Mesendoderm (in vitro differentiated cells): ENCODE results near the gene KCNH2.
A peak's percentile ranks its signal among the peaks of the same experiment; 100 is the strongest.

ENCODE experiments used
- DNase-seq: peaks from one replicate; pipeline ENCODE4 v3.0.0; 2013
- H2AK5ac ChIP-seq: 2 replicates; pipeline ENCODE4 v1.6.1; 2013; ENCODE audit warnings: low read length, inconsistent platforms
- H2BK120ac ChIP-seq: 2 replicates; pipeline ENCODE4 v1.6.1; 2013; ENCODE audit warnings: low read depth, mild to moderate bottlenecking, low read length, moderate library complexity, mixed read lengths
- H2BK15ac ChIP-seq: replicated peaks from 2 replicates; pipeline ENCODE4 v1.6.1; 2013; ENCODE audit warnings: low read depth, mild to moderate bottlenecking, moderate library complexity
- H2BK5ac ChIP-seq: 2 replicates; pipeline ENCODE4 v1.6.1; 2013; ENCODE audit warnings: low read length, inconsistent platforms
- H3K18ac ChIP-seq: 2 replicates; pipeline ENCODE4 v1.6.1; 2013; ENCODE audit warnings: mild to moderate bottlenecking, low read length, mixed read lengths
- H3K23ac ChIP-seq: one replicate; pipeline ENCODE4 v1.6.1; 2013; ENCODE audit warnings: low read length
- H3K27ac ChIP-seq: 2 replicates; pipeline ENCODE4 v1.5.1; 2013; ENCODE audit warnings: low read depth, mild to moderate bottlenecking, inconsistent platforms, low read length, moderate library complexity
- H3K27me3 ChIP-seq: 2 replicates; pipeline ENCODE4 v1.6.1; 2013; ENCODE audit warnings: low read length, control low read depth, mild to moderate bottlenecking, inconsistent platforms; ENCODE audit not compliant: insufficient read depth, poor library complexity
- H3K36me3 ChIP-seq: 2 replicates; pipeline ENCODE4 v1.6.1; 2013; ENCODE audit warnings: low read length, inconsistent platforms; ENCODE audit not compliant: control insufficient read depth, insufficient read depth
- H3K4ac ChIP-seq: one replicate; pipeline ENCODE4 v1.6.1; 2013; ENCODE audit warnings: low read depth, mild to moderate bottlenecking, low read length, moderate library complexity
- H3K4me1 ChIP-seq: 2 replicates; pipeline ENCODE4 v1.6.1; 2013; ENCODE audit warnings: low read depth, low read length, inconsistent platforms; ENCODE audit not compliant: control insufficient read depth
- H3K4me2 ChIP-seq: 2 replicates; pipeline ENCODE4 v1.6.1; 2013; ENCODE audit warnings: low read length
- H3K4me3 ChIP-seq: 2 replicates; pipeline ENCODE4 v1.5.1; 2013; ENCODE audit warnings: mild to moderate bottlenecking, low read length
- H3K56ac ChIP-seq: one replicate; pipeline ENCODE4 v1.6.1; 2013; ENCODE audit warnings: low read length
- H3K79me1 ChIP-seq: 2 replicates; pipeline ENCODE4 v1.6.1; 2013; ENCODE audit warnings: low read length, inconsistent platforms
- H3K79me2 ChIP-seq: 2 replicates; pipeline ENCODE4 v1.6.1; 2013; ENCODE audit warnings: mild to moderate bottlenecking, low read length; ENCODE audit not compliant: control insufficient read depth, insufficient read depth
- H3K9ac ChIP-seq: 2 replicates; pipeline ENCODE4 v1.6.1; 2013; ENCODE audit warnings: low read length, inconsistent platforms
- H4K5ac ChIP-seq: one replicate; pipeline ENCODE4 v1.6.1; 2013; ENCODE audit warnings: low read length
- H4K8ac ChIP-seq: one replicate; pipeline ENCODE4 v1.6.1; 2013; ENCODE audit warnings: low read depth, mild to moderate bottlenecking, control low read depth, low read length, moderate library complexity
- WGBS: extraction: QIAGEN DNeasy Blood & Tissue Kit; methylation state at CpG from one replicate; pipeline ENCODE4 v1.1.7; 2013; ENCODE audit warnings: low lambda C conversion rate, missing lambda C conversion rate; ENCODE audit not compliant: insufficient coverage; ENCODE audit errors: extremely low coverage; 5-methylcytosine and 5-hydroxymethylcytosine counted together

KCNH2 gene

GRCh38 chr7:150903606-150904005 is 74.5 kb downstream of the KCNH2 start:
- no peaks in the 10 kb centered on the region for H3K27me3 ChIP-seq
- no peak overlapping the region for H3K18ac ChIP-seq
- H2BK15ac ChIP-seq: no peak overlapping the region
- no peak for DNase-seq
- H2BK5ac ChIP-seq: no peak overlapping the region
- no peak overlapping the region for H4K5ac ChIP-seq
- H3K79me1 ChIP-seq: no peaks in the 10 kb centered on the region
- no peak overlapping the region for H4K8ac ChIP-seq
- H3K79me2 ChIP-seq: no peaks in the 10 kb centered on the region
- no peak overlapping the region for H3K4me2 ChIP-seq
- H3K4me3 ChIP-seq: no peak overlapping the region
- WGBS: 100% methylated on average over 3 of the region's 12 CpGs
- no peaks in the 10 kb centered on the region for H3K4me1 ChIP-seq
- no peak overlapping the region for H3K4ac ChIP-seq
- no peaks in the 10 kb centered on the region for H3K36me3 ChIP-seq
- H3K27ac ChIP-seq: no peak overlapping the region
- H2BK120ac ChIP-seq: no peak overlapping the region
- no peak overlapping the region for H3K23ac ChIP-seq
- H2AK5ac ChIP-seq: no peak overlapping the region
- no peak overlapping the region for H3K56ac ChIP-seq
- H3K9ac ChIP-seq: no peak overlapping the region

- Histone ChIP-seq H2BK120ac (no peak overlapping the region), H3K4ac (no peak overlapping the region), H3K4me2 (no peak overlapping the region), H3K23ac (no peak overlapping the region), H3K27ac (no peak overlapping the region), H3K4me1 (no peaks in the 10 kb centered on the region), H2BK5ac (no peak overlapping the region), H3K36me3 (no peaks in the 10 kb centered on the region), H3K56ac (no peak overlapping the region), H3K79me2 (no peaks in the 10 kb centered on the region), H3K4me3 (no peak overlapping the region), H4K5ac (no peak overlapping the region), H3K18ac (no peak overlapping the region), H2BK15ac (no peak overlapping the region), H4K8ac (no peak overlapping the region), H3K27me3 (no peaks in the 10 kb centered on the region), H3K79me1 (no peaks in the 10 kb centered on the region), H2AK5ac (no peak overlapping the region), H3K9ac (no peak overlapping the region)
- WGBS: no CpG with 5 or more reads among the region's 14 CpGs
- DNase-seq: no peak
Measured at GRCh38 chr7:150902078-150903033, 75.8 kb downstream of the KCNH2 start.

- H3K4me2 ChIP-seq: no peak overlapping the region
- H3K18ac ChIP-seq: no peak overlapping the region
- H4K8ac ChIP-seq: no peak overlapping the region
- no peaks in the 10 kb centered on the region for H3K4me1 ChIP-seq
- no peak overlapping the region for H3K4ac ChIP-seq
- no peak overlapping the region for H2AK5ac ChIP-seq
- H3K4me3 ChIP-seq: no peak overlapping the region
- H3K79me1 ChIP-seq: no peaks in the 10 kb centered on the region
- H2BK120ac ChIP-seq: no peak overlapping the region
- H2BK5ac ChIP-seq: no peak overlapping the region
- H3K36me3 ChIP-seq: no peaks in the 10 kb centered on the region
- peak overlapping the region; percentile 7 for H3K56ac ChIP-seq
- no peak overlapping the region for H3K23ac ChIP-seq
- no peak overlapping the region for H4K5ac ChIP-seq
- H3K27ac ChIP-seq: no peak overlapping the region
- no peak for DNase-seq
- H3K27me3 ChIP-seq: no peaks in the 10 kb centered on the region
- no peak overlapping the region for H3K9ac ChIP-seq
- WGBS: no CpG with 5 or more reads among the region's 15 CpGs
- no peak overlapping the region for H2BK15ac ChIP-seq
- H3K79me2 ChIP-seq: no peaks in the 10 kb centered on the region
Measured at GRCh38 chr7:150901160-150902035, 76.7 kb downstream of the KCNH2 start.

GRCh38 chr7:150900675-150901074 is 77.4 kb downstream of the KCNH2 start:
- no peak overlapping the region for H3K27ac ChIP-seq
- H3K27me3 ChIP-seq: no peaks in the 10 kb centered on the region

GRCh38 chr7:150898475-150899011 is 79.6 kb downstream of the KCNH2 start:
- no peak overlapping the region for H3K27ac ChIP-seq
- H2AK5ac ChIP-seq: no peak overlapping the region
- no peak overlapping the region for H3K9ac ChIP-seq
- H3K27me3 ChIP-seq: no peaks in the 10 kb centered on the region
- no peak overlapping the region for H3K4me2 ChIP-seq
- H2BK5ac ChIP-seq: no peak overlapping the region
- DNase-seq: peak; percentile 80
- H4K8ac ChIP-seq: no peak overlapping the region
- H3K36me3 ChIP-seq: no peaks in the 10 kb centered on the region
- no peak overlapping the region for H3K4ac ChIP-seq
- H3K18ac ChIP-seq: no peak overlapping the region
- H3K4me3 ChIP-seq: no peak overlapping the region
- no peak overlapping the region for H2BK15ac ChIP-seq
- H4K5ac ChIP-seq: no peak overlapping the region
- H3K23ac ChIP-seq: no peak overlapping the region
- no peak overlapping the region for H2BK120ac ChIP-seq
- WGBS: no CpG with 5 or more reads among the region's 22 CpGs
- H3K4me1 ChIP-seq: no peaks in the 10 kb centered on the region
- H3K56ac ChIP-seq: no peak overlapping the region
- H3K79me2 ChIP-seq: no peaks in the 10 kb centered on the region
- H3K79me1 ChIP-seq: no peaks in the 10 kb centered on the region

More at GRCh38 chr7:150900675-150901074, 77.4 kb downstream of the KCNH2 start:
- H3K36me3 ChIP-seq: no peaks in the 10 kb centered on the region
- H2BK120ac ChIP-seq: no peak overlapping the region
- H3K4me2 ChIP-seq: no peak overlapping the region
- no peak overlapping the region for H3K23ac ChIP-seq
- no peaks in the 10 kb centered on the region for H3K79me1 ChIP-seq
- H3K4me3 ChIP-seq: no peak overlapping the region
- WGBS: no CpG with 5 or more reads among the region's 8 CpGs
- no peak overlapping the region for H3K9ac ChIP-seq
- H3K79me2 ChIP-seq: no peaks in the 10 kb centered on the region
- H3K56ac ChIP-seq: no peak overlapping the region
- H3K4ac ChIP-seq: no peak overlapping the region
- H4K8ac ChIP-seq: no peak overlapping the region
- no peak overlapping the region for H2AK5ac ChIP-seq
- no peak overlapping the region for H2BK15ac ChIP-seq
- no peaks in the 10 kb centered on the region for H3K4me1 ChIP-seq
- no peak overlapping the region for H4K5ac ChIP-seq
- H3K18ac ChIP-seq: no peak overlapping the region
- DNase-seq: no peak
- no peak overlapping the region for H2BK5ac ChIP-seq
